MM.1S (cell line): ENCODE results near the gene AMFR.

Experiments
- DNase-seq: peaks from one replicate; pipeline ENCODE4 v3.0.0-alpha.2; 2015
- H2AFZ ChIP-seq: fragments of 300-600 bp; sonication (generic); 2 replicates; pipeline ENCODE4 v1.6.0; 2016; ENCODE audit warnings: antibody characterized with exemption, low read length
- H3F3A ChIP-seq: fragments of 300-600 bp; sonication (generic); 2 replicates; pipeline ENCODE4 v1.6.1; 2016; ENCODE audit warnings: mild to moderate bottlenecking, antibody characterized with exemption, low read length, moderate library complexity, mixed read lengths; ENCODE audit not compliant: insufficient read depth
- H3K27ac ChIP-seq: fragments of 300-600 bp; sonication (generic); 2 replicates; pipeline ENCODE4 v1.5.1; 2016; ENCODE audit warnings: mild to moderate bottlenecking, low read length
- H3K27me3 ChIP-seq: fragments of 300-600 bp; sonication (generic); replicated peaks from 2 replicates; pipeline ENCODE4 v1.6.0; 2016; ENCODE audit warnings: low read length; ENCODE audit not compliant: insufficient read depth
- H3K36me3 ChIP-seq: fragments of 300-600 bp; sonication (generic); replicated peaks from 2 replicates; pipeline ENCODE4 v1.6.1; 2016; ENCODE audit warnings: mild to moderate bottlenecking, low read length, mixed read lengths; ENCODE audit not compliant: insufficient read depth
- H3K4me1 ChIP-seq: fragments of 300-600 bp; sonication (generic); 2 replicates; pipeline ENCODE4 v1.6.1; 2016; ENCODE audit warnings: low read length, mixed read lengths
- H3K4me2 ChIP-seq: fragments of 300-600 bp; sonication (generic); 2 replicates; pipeline ENCODE4 v1.6.0; 2016; ENCODE audit warnings: low read depth, low read length
- H3K4me3 ChIP-seq: fragments of 300-600 bp; sonication (generic); 2 replicates; pipeline ENCODE4 v1.5.1; 2016; ENCODE audit warnings: low read length, mixed read lengths
- H3K79me2 ChIP-seq: fragments of 300-600 bp; sonication (generic); 2 replicates; pipeline ENCODE4 v1.6.1; 2016; ENCODE audit warnings: mixed run types, low read length, mixed read lengths
- H3K9ac ChIP-seq: fragments of 300-600 bp; sonication (generic); 2 replicates; pipeline ENCODE4 v1.6.1; 2016; ENCODE audit warnings: low read length, mixed read lengths
- H3K9me2 ChIP-seq: fragments of 300-600 bp; sonication (generic); replicated peaks from 2 replicates; pipeline ENCODE4 v1.6.1; 2016; ENCODE audit warnings: mild to moderate bottlenecking, low read length, mixed read lengths; ENCODE audit not compliant: insufficient read depth
- H3K9me3 ChIP-seq: fragments of 300-600 bp; sonication (generic); replicated peaks from 2 replicates; pipeline ENCODE4 v1.6.1; 2016; ENCODE audit warnings: mild to moderate bottlenecking, low read length, mixed read lengths; ENCODE audit not compliant: insufficient read depth
- H4K20me1 ChIP-seq: fragments of 300-600 bp; sonication (generic); 2 replicates; pipeline ENCODE4 v1.6.1; 2016; ENCODE audit warnings: mild to moderate bottlenecking, low read length, moderate library complexity, mixed read lengths; ENCODE audit not compliant: insufficient read depth
- CTCF ChIP-seq: fragments of 300-600 bp; sonication (generic); IDR thresholded peaks from 2 replicates; pipeline ENCODE4 v1.5.1; 2016; ENCODE audit warnings: antibody characterized with exemption, low read length, mixed read lengths
- EZH2 ChIP-seq: fragments of 300-600 bp; sonication (generic); optimal IDR thresholded peaks from 2 replicates; pipeline ENCODE3; 2017; ENCODE audit warnings: low read depth, mild to moderate bottlenecking, antibody characterized with exemption, low read length, mixed read lengths
- EZH2phosphoT487 ChIP-seq: fragments of 300-600 bp; sonication (generic); IDR thresholded peaks from 2 replicates; pipeline ENCODE4 v1.6.1; 2018; ENCODE audit warnings: antibody characterized with exemption, low read length

AMFR gene

DNA sequence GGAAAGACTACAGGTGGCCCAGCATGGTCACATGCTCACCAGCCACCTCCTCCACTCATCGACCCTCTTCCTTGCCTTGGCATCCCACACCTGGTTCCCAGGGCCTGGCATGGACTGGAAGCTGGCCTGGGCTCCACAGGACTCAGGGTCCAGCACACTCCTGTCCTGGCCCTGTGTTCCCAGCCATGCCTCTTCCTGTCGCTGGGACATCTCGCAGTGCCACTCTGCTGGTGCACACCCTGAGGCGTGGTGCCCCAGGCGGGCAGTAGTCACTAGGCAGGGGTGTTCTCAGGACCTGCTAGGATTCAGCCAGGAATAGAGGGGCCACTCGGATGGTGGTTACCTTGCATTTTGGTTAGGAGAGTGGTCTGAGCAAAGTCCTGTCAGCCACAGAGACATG lies 99.4 kb downstream of the AMFR start:
- Histone ChIP-seq H3K79me2 (no peaks in the 10 kb centered on the region), H3K27me3 (peaks cover 7% of the 10 kb centered on the region; the same call in 1 of the 2 replicates), H2AFZ (no peak overlapping the region), H3K36me3 (no peaks in the 10 kb centered on the region), H3K9me2 (no peaks in the 10 kb centered on the region), H3K4me1 (no peaks in the 10 kb centered on the region), H3K27ac (no peak overlapping the region), H3K9me3 (no peaks in the 10 kb centered on the region), H3K4me3 (no peak overlapping the region), H3K9ac (no peak overlapping the region), H3F3A (no peaks in the 10 kb centered on the region), H4K20me1 (no peaks in the 10 kb centered on the region), H3K4me2 (no peak overlapping the region)
- no peak for DNase-seq
- TF ChIP-seq EZH2phosphoT487, result no peak
- no peak for TF ChIP-seq CTCF

GRCh38 chr16:56324406-56324805 lies 100.9 kb downstream of the AMFR start:
- H3K27ac ChIP-seq, result no peak overlapping the region
- H3K27me3 ChIP-seq, result peaks cover 1% of the 10 kb centered on the region; the same call in 1 of the 2 replicates
- H3K9ac ChIP-seq, result no peak overlapping the region
- H3K79me2 ChIP-seq, result no peaks in the 10 kb centered on the region
- H2AFZ ChIP-seq, result no peak overlapping the region
- no peaks in the 10 kb centered on the region for H3F3A ChIP-seq
- TF ChIP-seq CTCF (no peak), EZH2phosphoT487 (no peak), EZH2 (no peak)
- no peaks in the 10 kb centered on the region for H3K4me1 ChIP-seq
- H3K4me2 ChIP-seq, result no peak overlapping the region
- no peaks in the 10 kb centered on the region for H3K36me3 ChIP-seq
- no peaks in the 10 kb centered on the region for H3K9me3 ChIP-seq
- DNase-seq, result no peak
- H3K4me3 ChIP-seq, result no peak overlapping the region
- no peaks in the 10 kb centered on the region for H4K20me1 ChIP-seq
- H3K9me2 ChIP-seq, result no peaks in the 10 kb centered on the region

DNA sequence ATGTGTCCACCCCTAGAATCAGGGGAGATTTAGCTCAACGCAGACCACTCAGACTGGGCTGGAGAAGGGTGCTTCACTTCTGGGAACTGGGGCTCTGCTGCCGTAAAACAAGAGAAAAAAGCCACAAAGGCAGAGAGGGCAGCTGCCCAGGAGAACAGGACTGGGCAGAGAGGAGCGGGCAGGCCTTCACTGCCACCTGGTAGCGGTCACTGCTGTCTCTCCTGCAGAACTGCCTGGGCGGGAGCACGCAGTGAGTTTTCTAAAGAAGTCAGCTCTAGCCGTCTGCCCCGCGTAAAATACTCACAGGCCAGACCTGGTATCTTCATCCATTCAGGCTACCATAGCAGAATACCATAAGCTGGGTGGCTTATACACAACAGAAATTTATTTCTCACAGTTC lies 103.8 kb downstream of the AMFR start:
- Histone ChIP-seq H3K79me2 (no peaks in the 10 kb centered on the region), H2AFZ (no peak overlapping the region), H3K27ac (no peak overlapping the region), H3K4me3 (no peak overlapping the region), H3K9me2 (no peaks in the 10 kb centered on the region), H3K4me1 (no peaks in the 10 kb centered on the region), H3K27me3 (no peaks in the 10 kb centered on the region), H3F3A (no peaks in the 10 kb centered on the region), H3K36me3 (no peaks in the 10 kb centered on the region), H3K9ac (no peak overlapping the region), H3K9me3 (no peaks in the 10 kb centered on the region), H4K20me1 (no peaks in the 10 kb centered on the region), H3K4me2 (no peak overlapping the region)
- no peak for TF ChIP-seq EZH2
- TF ChIP-seq EZH2phosphoT487, result no peak
- no peak for DNase-seq

DNA sequence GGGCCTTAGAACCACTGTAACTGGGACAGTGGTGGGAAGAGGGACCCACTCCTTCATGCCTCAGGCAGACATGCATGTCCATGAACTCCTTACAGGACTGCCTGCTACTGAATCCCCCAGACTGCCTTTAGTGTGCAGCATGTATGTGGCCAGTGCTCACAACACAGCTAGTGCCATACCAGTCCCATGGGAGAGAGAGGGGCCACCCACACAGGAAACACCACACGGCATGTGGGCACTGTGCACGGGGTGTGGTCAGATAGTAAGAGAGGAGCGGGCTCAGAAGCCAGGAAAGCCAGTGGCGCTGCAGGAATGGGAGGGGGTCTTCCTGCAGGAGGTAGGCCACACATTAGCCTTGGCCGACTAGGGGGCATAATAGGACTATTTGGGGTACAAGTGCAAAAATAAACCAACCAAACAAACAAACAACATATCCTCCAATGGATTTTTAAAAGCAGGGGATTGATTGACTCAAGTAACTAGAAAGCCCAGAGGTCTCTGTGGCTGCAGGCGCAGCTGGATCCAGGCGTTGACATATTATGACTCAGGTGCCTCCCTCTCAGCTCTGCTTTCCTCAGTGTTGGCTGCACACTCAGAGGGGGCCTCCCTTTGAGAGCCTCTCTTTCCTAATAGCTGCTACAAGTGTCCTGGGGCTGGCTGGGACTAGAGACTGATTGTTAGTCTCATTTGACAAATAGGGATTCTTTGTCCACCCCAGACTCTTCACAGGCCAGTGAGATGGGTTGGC lies 104.4 kb downstream of the AMFR start:
- DNase-seq, result no peak
- H3K9me3 ChIP-seq, result no peaks in the 10 kb centered on the region
- no peak overlapping the region for H3K4me3 ChIP-seq
- no peaks in the 10 kb centered on the region for H4K20me1 ChIP-seq
- H3K9ac ChIP-seq, result no peak overlapping the region
- no peaks in the 10 kb centered on the region for H3K9me2 ChIP-seq
- no peaks in the 10 kb centered on the region for H3K79me2 ChIP-seq
- H2AFZ ChIP-seq, result no peak overlapping the region
- no peaks in the 10 kb centered on the region for H3K4me1 ChIP-seq
- no peaks in the 10 kb centered on the region for H3K36me3 ChIP-seq
- H3K27ac ChIP-seq, result no peak overlapping the region
- TF ChIP-seq EZH2 (no peak), EZH2phosphoT487 (no peak), CTCF (no peak)
- H3F3A ChIP-seq, result no peaks in the 10 kb centered on the region
- no peaks in the 10 kb centered on the region for H3K27me3 ChIP-seq
- no peak overlapping the region for H3K4me2 ChIP-seq
